K562 (cell line): ENCODE data around the gene EIF4E1B. TPM values are rescaled to one million over a fixed set of nuclear protein-coding genes. Genes with fewer than 3 reads are reported as not detected.

Experiments used
- ATAC-seq: fragments of 200-7000 bp; cut with Tn5 transposase; 3 replicates; pipeline ENCODE4 v1.9.1; 2020; ENCODE audit warnings: moderate library complexity
- BruUV-seq: library from RNA; stranded (reverse); fragments of 400-500 nt; replicated peaks from 2 replicates; lab custom pipeline; 2021; lab: Mats Ljungman, UMichigan
- CTCF ChIA-PET: fragments of 300-600 bp; formaldehyde crosslinking; extraction: SDS; loops from one replicate; lab custom pipeline; 2021; ENCODE audit warnings: low intra/inter-chr PET ratio; lab: Yijun Ruan, JAX
- POLR2A ChIA-PET: fragments of 300-600, 350-650 bp; sonication (Branson Sonifier 250); formaldehyde crosslinking; extraction: SDS; loops from one replicate; lab custom pipeline; 2021; ENCODE audit warnings: antibody characterized with exemption, inconsistent platforms; lab: Yijun Ruan, JAX
- DNase-seq, 4 experiments: peaks; one replicate each; pipeline versions ENCODE4 v3.0.0 to v3.0.0-alpha.2; 2011 to 2018; ENCODE audit warnings: low spot score in 3 of 4, mixed read lengths in 3 of 4; ENCODE audit errors: extremely low read depth in 1 of 4
- FAIRE-seq: peaks from 2 replicates; lab custom pipeline; 2011; peaks lifted over from hg19 to GRCh38; lab: Jason Lieb, UNC
- H2AFZ ChIP-seq: 2 replicates; pipeline ENCODE4 v1.6.0; 2011; ENCODE audit warnings: low read depth, low read length, control low read depth, inconsistent platforms
- H3K27ac ChIP-seq: fragments of 200-600 bp; 3 replicates; pipeline ENCODE4 v1.8.0; 2011; ENCODE audit warnings: low read depth, mild to moderate bottlenecking, control low read depth, inconsistent platforms, low read length, moderate library complexity, mixed read lengths; ENCODE audit errors: extremely low read depth
- H3K27me3 ChIP-seq, 2 experiments: fragments of 300-600 bp in 1 of 2; 2 replicates in 1 of 2; 3 replicates in 1 of 2; pipeline versions ENCODE4 v1.6.0 to v1.8.0; 2011; ENCODE audit warnings: inconsistent platforms in 2 of 2, low read length in 2 of 2, mild to moderate bottlenecking in 1 of 2, mixed read lengths in 1 of 2, moderate library complexity in 1 of 2; ENCODE audit not compliant: control insufficient read depth in 2 of 2, insufficient read depth in 2 of 2
- H3K36me3 ChIP-seq: fragments of 300-600 bp; 3 replicates; pipeline ENCODE4 v1.8.0; 2011; ENCODE audit warnings: mild to moderate bottlenecking, low read length, inconsistent platforms; ENCODE audit not compliant: control insufficient read depth, insufficient read depth
- H3K4me1 ChIP-seq, 2 experiments: fragments of 200-600 bp in 1 of 2; replicated peaks in 1 of 2; 2 replicates in 1 of 2; 3 replicates in 1 of 2; pipeline versions ENCODE4 v1.5.1 to v1.8.0; 2011; ENCODE audit warnings: inconsistent platforms in 2 of 2, low read length in 2 of 2, mild to moderate bottlenecking in 1 of 2, mixed read lengths in 1 of 2, moderate library complexity in 1 of 2; ENCODE audit not compliant: control insufficient read depth in 2 of 2, insufficient read depth in 2 of 2
- H3K4me2 ChIP-seq: 2 replicates; pipeline ENCODE4 v1.6.1; 2011; ENCODE audit warnings: low read length, control low read depth, inconsistent platforms, mixed read lengths; ENCODE audit not compliant: insufficient read depth
- H3K4me3 ChIP-seq: fragments of 200-600 bp; sonication (generic), shearing (Covaris generic); 2 replicates; pipeline ENCODE4 v1.5.1; 2016; ENCODE audit warnings: control low read depth, inconsistent platforms
- H3K79me2 ChIP-seq: fragments of 200-600 bp; 3 replicates; pipeline ENCODE4 v1.8.0; 2011; ENCODE audit warnings: low read length, inconsistent platforms; ENCODE audit not compliant: control insufficient read depth, insufficient read depth
- H3K9ac ChIP-seq, 2 experiments: 2 replicates each; pipeline versions ENCODE4 v1.6.0 to v1.6.1; 2011; ENCODE audit warnings: low read depth in 2 of 2, low read length in 2 of 2, control low read depth in 1 of 2, inconsistent platforms in 1 of 2, mild to moderate bottlenecking in 1 of 2, mixed read lengths in 1 of 2; ENCODE audit not compliant: insufficient read depth in 1 of 2
- H3K9me1 ChIP-seq: one replicate; pipeline ENCODE4 v1.6.0; 2011; ENCODE audit warnings: inconsistent platforms, mild to moderate bottlenecking, low read length, moderate library complexity; ENCODE audit not compliant: control insufficient read depth, insufficient read depth
- H3K9me3 ChIP-seq: replicated peaks from 2 replicates; pipeline ENCODE4 v1.5.1; 2011; ENCODE audit warnings: low read depth, low read length, inconsistent platforms; ENCODE audit not compliant: control insufficient read depth, insufficient read depth
- H4K20me1 ChIP-seq: replicated peaks from 2 replicates; pipeline ENCODE4 v1.6.1; 2011; ENCODE audit warnings: low read length, inconsistent platforms, mixed read lengths; ENCODE audit not compliant: control insufficient read depth, insufficient read depth
- HMG20A ChIP-seq: fragments of 450-650 bp; formaldehyde crosslinking; conservative IDR thresholded peaks from 2 replicates; pipeline ENCODE4 v1.4.0; 2020; ENCODE audit warnings: mild to moderate bottlenecking, mixed read lengths
- NCOR1 ChIP-seq: fragments of 450-650 bp; IDR thresholded peaks from 2 replicates; pipeline ENCODE4 v1.6.1; 2016; ENCODE audit warnings: mild to moderate bottlenecking, moderate library complexity
- PHTF2 ChIP-seq: fragments of 250-450 bp; sonication (Bioruptor Pico); IDR thresholded peaks from 2 replicates; pipeline ENCODE4 v1.5.0; 2021; ENCODE audit warnings: mild to moderate bottlenecking
- TGIF2 ChIP-seq: sonication (generic); formaldehyde crosslinking; IDR thresholded peaks from 2 replicates; pipeline ENCODE4 v1.8.1; 2022; ENCODE audit warnings: mild to moderate bottlenecking, missing genetic modification reagents, moderate library complexity
- WGBS: fragments of 100-300 bp; shearing (Covaris generic); methylation state at CpG from one replicate; pipeline ENCODE4 v1.1.6; 2016; ENCODE audit warnings: low coverage, mixed read lengths; ENCODE audit not compliant: insufficient coverage; ENCODE audit errors: missing lambda C conversion rate; 5-methylcytosine and 5-hydroxymethylcytosine counted together
- in situ Hi-C: fragments of 300-500 bp; cut with MboI; formaldehyde crosslinking; loops from 4 replicates; pipeline ENCODE4 v1.15.0; 2018; ENCODE audit warnings: inconsistent platforms, mixed read lengths
- intact Hi-C: fragments of 100-400 bp; cut with micrococcal nuclease; formaldehyde crosslinking; loops from 2 replicates; pipeline ENCODE4 v1.14.2; 2022
- polyA plus RNA-seq, 8 experiments: library from polyadenylated mRNA; depleted of rRNA in 4 of 8; stranded (reverse) in 5 of 8; unstranded in 3 of 8; fragments of >200 nt; fragmentation: Nextera tagmentation in 2 of 8; fragmentation: Illumina TruSeq in 1 of 8; extraction: Ambion mirVana in 2 of 8; extraction: Trizol in 1 of 8; gene quantifications; 2 replicates each; pipeline versions ENCODE4 v1.2.1 to v1.2.3, GENCODE V29; 2011 to 2014; ENCODE audit warnings: inconsistent platforms in 1 of 8, missing spikeins in 1 of 8
- total RNA-seq, 7 experiments: library from RNA; depleted of rRNA in 6 of 7; stranded (reverse); fragments of >200 nt in 6 of 7; fragmentation: Illumina TruSeq in 2 of 7; extraction: Trizol in 2 of 7; gene quantifications; 2 replicates each; pipeline versions ENCODE4 v1.2.1 to v1.2.3, GENCODE V29; 2011 to 2021; ENCODE audit warnings: low replicate concordance in 1 of 7
- TF ChIP-seq, protein P1 (sequence below), 2 experiments: fragments of 200-800 bp in 1 of 2; sonication (Bioruptor generic) in 1 of 2; sonication (generic) in 1 of 2; formaldehyde crosslinking in 1 of 2; IDR thresholded peaks in 1 of 2; conservative IDR thresholded peaks in 1 of 2; 2 replicates each; pipeline versions ENCODE4 v1.5.0 to v1.6.1; 2016 to 2020; ENCODE audit warnings: missing compliant biosample characterization in 1 of 2, missing genetic modification characterization in 1 of 2, missing genetic modification reagents in 1 of 2
- TF ChIP-seq, protein P2 (sequence below): fragments of 450-650 bp; conservative IDR thresholded peaks from 2 replicates; pipeline ENCODE4 v1.6.1; 2016; ENCODE audit warnings: missing genetic modification characterization, low read depth, mild to moderate bottlenecking, missing compliant biosample characterization, moderate library complexity
- TF ChIP-seq, protein P3 (sequence below): fragments of 450-650 bp; IDR thresholded peaks from 2 replicates; pipeline ENCODE4 v1.6.1; 2014; ENCODE audit warnings: low read depth, mild to moderate bottlenecking, moderate library complexity, borderline replicate concordance
- TF ChIP-seq, protein P4 (sequence below): fragments of 250-450 bp; sonication (Bioruptor Pico); IDR thresholded peaks from 2 replicates; pipeline ENCODE4 v1.5.0; 2020; ENCODE audit warnings: mild to moderate bottlenecking, borderline replicate concordance

Gene EIF4E1B
- total and polyA plus RNA-seq, 9 of the 15 experiments (the other 6 are each of a cell fraction or from before 2014, with no cell fraction given), result not detected

DNA sequence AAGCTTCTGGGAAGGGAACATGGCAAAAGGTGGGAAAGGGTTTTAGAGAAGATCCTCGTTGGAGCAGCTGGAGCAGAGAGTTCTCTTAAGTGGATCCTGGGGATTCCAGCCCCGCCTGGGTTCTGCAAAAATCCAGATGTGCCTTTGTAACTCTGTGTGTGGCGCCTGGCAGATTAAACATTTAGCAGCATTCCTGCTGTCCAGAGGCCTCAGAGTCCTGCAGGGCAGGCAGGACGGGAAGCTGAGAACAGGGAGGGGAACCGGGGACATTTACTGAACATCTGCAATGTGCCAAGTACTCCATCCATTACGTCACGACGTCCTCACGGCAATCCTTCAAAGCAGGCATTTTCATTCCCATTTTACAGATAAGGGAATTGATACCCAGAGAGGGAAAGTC is 6.0 kb downstream of the EIF4E1B start:
- Histone ChIP-seq H3K36me3 (no peaks in the 10 kb centered on the region), H3K9me1 (no peaks in the 10 kb centered on the region), H2AFZ (no peak overlapping the region), H3K79me2 (no peaks in the 10 kb centered on the region), H3K27ac (no peak overlapping the region), H3K27me3 (peaks cover 34 to 61% of the 10 kb centered on the region in 2 experiments), H3K4me2 (no peak overlapping the region), H4K20me1 (peaks cover 2% of the 10 kb centered on the region; the same call in 1 of the 2 replicates), H3K4me1 (no peaks in the 10 kb centered on the region; a peak in 2 of 5 replicates), H3K4me3 (no peak overlapping the region), H3K9ac (no peak overlapping the region), H3K9me3 (no peaks in the 10 kb centered on the region)
- CTCF ChIA-PET, result no interaction called here
- intact Hi-C loops, result no loop called here
- TF ChIP-seq HMG20A (CRISPR knock-in tag) (no peak), TGIF2 (CRISPR knock-in tag) (no peak), PHTF2 (CRISPR knock-in tag) (no peak), NCOR1 (no peak)
- TF ChIP-seq, protein P1, sequence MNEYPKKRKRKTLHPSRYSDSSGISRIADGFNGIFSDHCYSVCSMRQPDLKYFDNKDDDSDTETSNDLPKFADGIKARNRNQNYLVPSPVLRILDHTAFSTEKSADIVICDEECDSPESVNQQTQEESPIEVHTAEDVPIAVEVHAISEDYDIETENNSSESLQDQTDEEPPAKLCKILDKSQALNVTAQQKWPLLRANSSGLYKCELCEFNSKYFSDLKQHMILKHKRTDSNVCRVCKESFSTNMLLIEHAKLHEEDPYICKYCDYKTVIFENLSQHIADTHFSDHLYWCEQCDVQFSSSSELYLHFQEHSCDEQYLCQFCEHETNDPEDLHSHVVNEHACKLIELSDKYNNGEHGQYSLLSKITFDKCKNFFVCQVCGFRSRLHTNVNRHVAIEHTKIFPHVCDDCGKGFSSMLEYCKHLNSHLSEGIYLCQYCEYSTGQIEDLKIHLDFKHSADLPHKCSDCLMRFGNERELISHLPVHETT (CRISPR knock-in tag; conservative IDR thresholded peaks at IDR 0.05 in 1 of 2, IDR thresholded peaks at IDR 0.05 in 1 of 2), result no peak
- TF ChIP-seq, protein P2, sequence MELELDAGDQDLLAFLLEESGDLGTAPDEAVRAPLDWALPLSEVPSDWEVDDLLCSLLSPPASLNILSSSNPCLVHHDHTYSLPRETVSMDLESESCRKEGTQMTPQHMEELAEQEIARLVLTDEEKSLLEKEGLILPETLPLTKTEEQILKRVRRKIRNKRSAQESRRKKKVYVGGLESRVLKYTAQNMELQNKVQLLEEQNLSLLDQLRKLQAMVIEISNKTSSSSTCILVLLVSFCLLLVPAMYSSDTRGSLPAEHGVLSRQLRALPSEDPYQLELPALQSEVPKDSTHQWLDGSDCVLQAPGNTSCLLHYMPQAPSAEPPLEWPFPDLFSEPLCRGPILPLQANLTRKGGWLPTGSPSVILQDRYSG, result no peak
- TF ChIP-seq, protein P3, sequence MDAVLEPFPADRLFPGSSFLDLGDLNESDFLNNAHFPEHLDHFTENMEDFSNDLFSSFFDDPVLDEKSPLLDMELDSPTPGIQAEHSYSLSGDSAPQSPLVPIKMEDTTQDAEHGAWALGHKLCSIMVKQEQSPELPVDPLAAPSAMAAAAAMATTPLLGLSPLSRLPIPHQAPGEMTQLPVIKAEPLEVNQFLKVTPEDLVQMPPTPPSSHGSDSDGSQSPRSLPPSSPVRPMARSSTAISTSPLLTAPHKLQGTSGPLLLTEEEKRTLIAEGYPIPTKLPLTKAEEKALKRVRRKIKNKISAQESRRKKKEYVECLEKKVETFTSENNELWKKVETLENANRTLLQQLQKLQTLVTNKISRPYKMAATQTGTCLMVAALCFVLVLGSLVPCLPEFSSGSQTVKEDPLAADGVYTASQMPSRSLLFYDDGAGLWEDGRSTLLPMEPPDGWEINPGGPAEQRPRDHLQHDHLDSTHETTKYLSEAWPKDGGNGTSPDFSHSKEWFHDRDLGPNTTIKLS, result no peak
- TF ChIP-seq, protein P4, sequence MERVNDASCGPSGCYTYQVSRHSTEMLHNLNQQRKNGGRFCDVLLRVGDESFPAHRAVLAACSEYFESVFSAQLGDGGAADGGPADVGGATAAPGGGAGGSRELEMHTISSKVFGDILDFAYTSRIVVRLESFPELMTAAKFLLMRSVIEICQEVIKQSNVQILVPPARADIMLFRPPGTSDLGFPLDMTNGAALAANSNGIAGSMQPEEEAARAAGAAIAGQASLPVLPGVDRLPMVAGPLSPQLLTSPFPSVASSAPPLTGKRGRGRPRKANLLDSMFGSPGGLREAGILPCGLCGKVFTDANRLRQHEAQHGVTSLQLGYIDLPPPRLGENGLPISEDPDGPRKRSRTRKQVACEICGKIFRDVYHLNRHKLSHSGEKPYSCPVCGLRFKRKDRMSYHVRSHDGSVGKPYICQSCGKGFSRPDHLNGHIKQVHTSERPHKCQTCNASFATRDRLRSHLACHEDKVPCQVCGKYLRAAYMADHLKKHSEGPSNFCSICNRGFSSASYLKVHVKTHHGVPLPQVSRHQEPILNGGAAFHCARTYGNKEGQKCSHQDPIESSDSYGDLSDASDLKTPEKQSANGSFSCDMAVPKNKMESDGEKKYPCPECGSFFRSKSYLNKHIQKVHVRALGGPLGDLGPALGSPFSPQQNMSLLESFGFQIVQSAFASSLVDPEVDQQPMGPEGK (CRISPR knock-in tag), result no peak
- ATAC-seq (no peak), FAIRE-seq (no peak), DNase-seq (no peak)
- BruUV-seq, result no TSS peak
- POLR2A ChIA-PET, result interaction anchor here (0.7 to 1.2 kb wide), 2 partner anchors 11 to 19 kb away, joined by 3 to 4 read pairs; no protein-coding TSS in a partner anchor
- in situ Hi-C loops, result no loop called here
- 4% methylated on average over 8 of the region's 9 CpGs for WGBS
